NCI-H526 treated with DMSO at 0.1 percent for 48 hours (cell line): Measurements from ENCODE around the gene TPSD1.
"Not testable (repeated sequence)": the region's sequence is repeated elsewhere in the genome, so short reads cannot be mapped to it uniquely, and the experiment has no call there.

Experiments used
- DNase-seq: peaks from one replicate; lab custom pipeline; 2025; lab: John Stamatoyannopoulos, UW

The TPSD1 gene

GRCh38 chr16:1262846-1263221 lies 7.0 kb downstream of the TPSD1 start:
- DNase-seq = no peak

GRCh38 chr16:1263591-1264344 lies 7.9 kb downstream of the TPSD1 start:
- no peak for DNase-seq

GRCh38 chr16:1264345-1265089 lies 8.6 kb downstream of the TPSD1 start:
- DNase-seq = no peak

GRCh38 chr16:1265090-1265630 lies 9.3 kb downstream of the TPSD1 start:
- DNase-seq = no peak

GRCh38 chr16:1265826-1266225 lies 10.0 kb downstream of the TPSD1 start:
- no peak for DNase-seq

GRCh38 chr16:1269418-1269817 lies 13.5 kb downstream of the TPSD1 start:
- DNase-seq = not testable (repeated sequence)

GRCh38 chr16:1271380-1271723 lies 15.5 kb downstream of the TPSD1 start:
- no peak for DNase-seq

GRCh38 chr16:1271724-1272413 lies 16.0 kb downstream of the TPSD1 start:
- DNase-seq = not testable (repeated sequence)

GRCh38 chr16:1272453-1273198 lies 16.8 kb downstream of the TPSD1 start:
- DNase-seq = no peak

GRCh38 chr16:1273816-1274215 lies 17.9 kb downstream of the TPSD1 start:
- no peak for DNase-seq

GRCh38 chr16:1274767-1275166 lies 18.9 kb downstream of the TPSD1 start:
- DNase-seq = no peak

- DNase-seq = no peak
These were observed 20.1 kb downstream of the TPSD1 start for GRCh38 chr16:1275791-1276579.

GRCh38 chr16:1276580-1276878 lies 20.7 kb downstream of the TPSD1 start:
- no peak for DNase-seq

- no peak for DNase-seq
These were observed 21.3 kb downstream of the TPSD1 start for GRCh38 chr16:1277151-1277598.

- DNase-seq = no peak
These were observed 21.9 kb downstream of the TPSD1 start for GRCh38 chr16:1277617-1278282.

- no peak for DNase-seq
These were observed 22.6 kb downstream of the TPSD1 start for GRCh38 chr16:1278477-1278876.

- no peak for DNase-seq
These were observed 23.4 kb downstream of the TPSD1 start for GRCh38 chr16:1279081-1279944.

GRCh38 chr16:1279945-1280589 lies 24.2 kb downstream of the TPSD1 start:
- no peak for DNase-seq

- DNase-seq = no peak
These were observed 24.9 kb downstream of the TPSD1 start for GRCh38 chr16:1280783-1281182.
